ENCODE measurements around the gene PLEKHG4B.

The PLEKHG4B gene

GRCh38 chr5:75331-76320 lies 16.3 kb upstream of the PLEKHG4B start:
- DNase-seq, result no peak

GRCh38 chr5:76358-77169 lies 15.4 kb upstream of the PLEKHG4B start:
- DNase-seq, result no peak

GRCh38 chr5:77170-77501 lies 14.8 kb upstream of the PLEKHG4B start:
- no peak for DNase-seq

- no peak for DNase-seq
These were observed 14.4 kb upstream of the PLEKHG4B start for GRCh38 chr5:77546-77945.

GRCh38 chr5:77957-78804 lies 13.8 kb upstream of the PLEKHG4B start:
- no peak for DNase-seq

- DNase-seq, result no peak
These were observed 13.2 kb upstream of the PLEKHG4B start for GRCh38 chr5:78805-79149.

- DNase-seq, result no peak
These were observed 12.7 kb upstream of the PLEKHG4B start for GRCh38 chr5:79263-79662.

- DNase-seq, result no peak
These were observed 12.1 kb upstream of the PLEKHG4B start for GRCh38 chr5:79821-80220.

GRCh38 chr5:81391-82021 lies 10.5 kb upstream of the PLEKHG4B start:
- no peak for DNase-seq

GRCh38 chr5:82097-82496 lies 9.9 kb upstream of the PLEKHG4B start:
- DNase-seq, result no peak

GRCh38 chr5:82570-82969 lies 9.4 kb upstream of the PLEKHG4B start:
- DNase-seq, result no peak

GRCh38 chr5:83029-83428 lies 8.9 kb upstream of the PLEKHG4B start:
- no peak for DNase-seq

GRCh38 chr5:85334-85995 lies 6.5 kb upstream of the PLEKHG4B start:
- DNase-seq, result no peak

- DNase-seq, result no peak
These were observed 2.4 kb upstream of the PLEKHG4B start for GRCh38 chr5:89337-90286.

- DNase-seq, result no peak
These were observed 1.1 kb upstream of the PLEKHG4B start for GRCh38 chr5:90590-91547.

- DNase-seq, result no peak
These were observed 643 bp downstream of the PLEKHG4B start for GRCh38 chr5:92401-93220.

GRCh38 chr5:93221-93980 lies 1.4 kb downstream of the PLEKHG4B start:
- DNase-seq, result no peak

Measured in GOT3 (cell line).